NCI-H345 treated with DMSO at 0.1 percent for 48 hours (cell line): ENCODE measurements around the gene STK35.

Source experiments
- DNase-seq: peaks from one replicate; lab custom pipeline; 2025; ENCODE audit not compliant: unreplicated experiment; lab: John Stamatoyannopoulos, UW

Gene STK35

GRCh38 chr20:2132461-2132901 lies 30.9 kb downstream of the STK35 start:
- DNase-seq = no peak

- no peak for DNase-seq
These were observed 31.9 kb downstream of the STK35 start for GRCh38 chr20:2133318-2134183.

DNA sequence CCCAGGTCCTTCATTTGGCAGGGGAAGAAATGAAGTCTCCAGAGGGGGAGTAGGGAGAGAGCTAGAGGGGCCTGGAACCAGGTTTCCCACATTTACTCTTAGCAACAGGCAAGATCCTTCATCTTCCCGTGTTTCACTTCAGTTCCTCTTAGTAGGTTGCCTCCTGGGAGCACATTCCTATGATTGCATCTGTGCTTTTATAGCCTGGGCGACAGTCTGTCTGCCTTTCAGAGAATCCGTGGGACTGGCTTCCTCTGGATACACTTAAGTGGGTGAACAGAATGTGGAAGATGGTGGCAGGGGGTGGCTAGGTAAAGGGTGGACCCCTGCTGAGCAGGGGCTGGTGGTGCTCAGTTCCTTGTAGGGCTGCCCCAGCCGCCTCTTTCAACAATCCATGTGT lies 33.4 kb downstream of the STK35 start:
- no peak for DNase-seq

GRCh38 chr20:2136275-2136674 lies 34.6 kb downstream of the STK35 start:
- DNase-seq = no peak

DNA sequence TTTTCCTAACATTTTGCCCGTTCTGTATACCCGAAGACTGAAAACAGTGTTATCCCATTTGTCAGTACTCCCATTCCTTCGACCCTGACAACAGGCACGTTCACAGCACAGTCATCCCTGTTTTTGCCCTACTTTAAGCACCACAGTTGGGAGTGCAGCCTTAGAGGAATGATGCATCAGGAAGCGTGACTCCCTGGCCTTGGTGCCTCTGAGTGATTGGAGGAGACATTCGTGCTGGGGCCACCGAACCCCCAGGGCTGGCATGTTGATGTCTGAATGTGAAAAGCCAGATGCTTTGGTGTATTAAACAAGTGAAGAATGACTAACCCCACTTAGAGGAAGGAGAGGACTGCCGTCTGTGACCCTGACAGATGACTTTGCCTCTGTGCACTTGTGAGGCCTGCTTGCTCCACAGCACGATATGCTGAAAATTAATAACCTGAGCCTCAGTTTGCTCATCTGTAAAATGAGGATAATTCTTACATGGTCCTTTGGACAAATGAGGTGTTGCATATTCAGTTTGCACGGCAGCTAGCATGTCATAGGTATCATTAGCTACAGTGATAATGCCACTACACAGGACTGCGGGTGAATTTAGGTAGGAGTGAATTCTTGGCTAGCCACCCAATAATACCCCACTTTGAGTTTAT lies 36.0 kb downstream of the STK35 start:
- DNase-seq = no peak

DNA sequence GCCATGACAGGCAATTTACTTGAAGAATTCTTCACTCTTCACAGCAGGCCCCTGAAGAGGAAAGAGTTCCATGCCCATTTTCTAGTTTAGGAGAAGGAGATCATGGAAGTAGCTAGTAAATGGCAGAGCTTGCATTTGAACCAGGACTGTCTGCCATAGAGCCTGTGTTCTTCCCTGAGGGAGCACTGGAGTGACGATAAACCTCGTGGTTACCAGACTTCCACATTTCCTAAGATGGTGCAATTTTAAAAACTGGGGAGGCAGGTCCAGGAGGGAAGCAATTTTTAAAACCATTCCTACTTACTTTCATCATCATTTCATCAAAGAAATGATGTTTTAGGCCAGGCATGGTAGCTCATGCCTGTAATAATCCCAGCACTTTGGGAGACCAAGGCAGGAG lies 36.8 kb downstream of the STK35 start:
- no peak for DNase-seq

DNA sequence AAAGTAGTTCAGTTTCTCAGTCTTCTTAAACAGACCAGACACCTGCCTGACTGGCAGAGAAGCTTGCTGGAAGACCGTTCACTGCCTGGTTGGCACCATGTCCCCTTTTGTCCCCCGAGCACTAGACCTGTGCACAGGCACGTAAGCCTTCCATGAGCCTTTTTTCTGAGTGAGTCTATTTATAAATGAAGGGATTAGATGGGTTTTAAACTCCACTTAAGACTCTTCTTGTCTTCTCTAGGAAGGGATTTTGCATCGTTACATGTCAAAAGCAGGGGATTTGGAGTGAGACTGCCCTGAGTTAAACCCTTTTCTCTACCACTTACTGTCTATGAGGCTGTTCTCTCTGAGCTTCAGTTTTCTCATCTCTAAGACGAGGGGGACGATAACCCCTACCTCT lies 37.6 kb downstream of the STK35 start:
- DNase-seq = no peak

- DNase-seq = no peak
These were observed 38.1 kb downstream of the STK35 start for GRCh38 chr20:2139736-2140135.

GRCh38 chr20:2140561-2140960 lies 38.9 kb downstream of the STK35 start:
- DNase-seq = no peak

- DNase-seq = no peak
These were observed 40.3 kb downstream of the STK35 start for GRCh38 chr20:2141600-2142575.

DNA sequence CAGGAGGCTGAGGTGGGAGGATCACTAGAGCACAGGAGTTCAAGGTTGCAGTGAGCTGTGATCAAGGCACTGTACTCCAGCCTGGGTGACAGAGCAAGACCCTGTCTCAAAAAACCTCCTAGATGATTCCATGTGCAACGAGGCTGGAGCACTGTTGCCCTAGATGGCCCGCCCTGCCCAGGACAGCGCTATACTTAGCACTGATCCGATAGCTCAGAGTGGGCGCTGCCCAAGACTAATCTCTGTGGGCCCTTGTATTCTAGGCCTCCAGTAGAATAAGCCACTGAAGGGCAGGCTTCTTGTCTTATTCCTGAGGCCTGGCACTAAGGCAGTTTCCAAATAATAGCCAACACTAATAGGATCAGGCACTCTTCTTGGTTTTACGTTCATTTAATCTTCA lies 41.0 kb downstream of the STK35 start:
- DNase-seq = no peak

- DNase-seq = no peak
These were observed 42.0 kb downstream of the STK35 start for GRCh38 chr20:2143594-2143993.

GRCh38 chr20:2144850-2145249 lies 43.2 kb downstream of the STK35 start:
- DNase-seq = no peak

DNA sequence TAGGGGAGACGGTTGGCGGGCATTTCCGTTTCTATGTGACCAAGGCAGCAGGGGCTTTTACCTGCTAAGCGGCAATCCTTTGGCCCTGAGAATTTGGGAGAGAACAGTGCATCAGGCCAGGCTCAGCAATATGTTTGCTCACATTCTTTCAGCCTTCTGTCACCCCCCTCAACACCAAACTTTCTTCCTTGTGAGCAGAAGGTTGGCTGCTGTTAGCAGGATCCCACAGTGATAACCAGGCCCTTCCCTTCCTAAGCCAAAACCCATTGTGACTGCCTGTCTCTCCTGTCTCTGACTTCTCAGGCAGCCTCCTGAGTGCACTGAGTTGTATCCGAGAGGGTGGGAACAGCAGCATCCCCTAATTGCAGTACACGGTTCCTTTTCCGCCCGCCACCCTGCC lies 43.7 kb downstream of the STK35 start:
- DNase-seq = no peak

- no peak for DNase-seq
These were observed 44.6 kb downstream of the STK35 start for GRCh38 chr20:2146080-2146867.

GRCh38 chr20:2149507-2149906 lies 47.9 kb downstream of the STK35 start:
- DNase-seq = no peak

DNA sequence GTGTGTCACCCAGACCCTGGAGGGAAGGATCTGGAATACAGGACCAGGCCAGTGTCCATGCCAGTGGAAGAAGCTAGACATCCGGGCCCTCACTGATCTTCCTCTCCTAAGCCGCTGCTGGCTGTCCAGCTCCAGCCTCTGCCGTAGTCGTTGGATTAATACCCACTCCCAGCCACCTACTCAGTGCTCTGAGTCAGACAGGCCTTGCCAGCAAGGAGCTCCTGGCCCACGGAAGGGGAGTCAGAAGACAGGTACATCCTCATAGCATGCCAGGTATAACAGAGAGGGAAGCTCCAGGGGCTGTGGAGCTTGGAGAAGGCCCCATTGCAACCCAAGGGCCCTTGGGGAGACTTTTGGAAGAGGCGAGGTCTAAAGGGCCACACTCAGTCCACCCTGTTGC lies 49.0 kb downstream of the STK35 start:
- no peak for DNase-seq

- no peak for DNase-seq
These were observed 50.2 kb downstream of the STK35 start for GRCh38 chr20:2151858-2152281.

GRCh38 chr20:2152317-2152716 lies 50.7 kb downstream of the STK35 start:
- DNase-seq = no peak

- DNase-seq = no peak
These were observed 51.7 kb downstream of the STK35 start for GRCh38 chr20:2153326-2153725.

DNA sequence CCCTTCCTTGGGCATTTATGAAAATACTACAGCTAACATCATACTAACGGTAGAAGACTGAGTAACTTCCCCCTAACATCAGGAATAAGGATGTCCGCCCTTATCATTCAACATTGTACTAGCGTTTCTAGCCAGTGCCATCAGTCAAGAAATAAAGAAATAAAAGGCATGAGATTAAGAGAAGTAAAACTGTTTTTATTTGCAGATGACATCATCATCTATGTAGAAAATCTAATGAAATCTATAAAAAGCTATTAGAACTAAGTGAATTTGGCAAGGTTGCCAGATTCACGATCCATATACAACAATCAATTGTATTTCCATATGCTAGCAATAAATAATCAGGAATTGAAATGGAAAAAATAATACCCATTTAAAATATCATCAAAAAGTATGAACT lies 54.6 kb downstream of the STK35 start:
- no peak for DNase-seq
